Panc1 (cell line): Measurements from ENCODE around the gene CAPN15.

Source experiments
- POLR2AphosphoS5 ChIP-seq: IDR thresholded peaks from 2 replicates; pipeline ENCODE4 v1.6.1; 2012; ENCODE audit warnings: mild to moderate bottlenecking, low read depth, low read length, moderate library complexity
- TF ChIP-seq, protein P1 (sequence below): fragments of 450-650 bp; IDR thresholded peaks from 2 replicates; pipeline ENCODE4 v1.5.1; 2017; ENCODE audit warnings: mild to moderate bottlenecking

DNA sequence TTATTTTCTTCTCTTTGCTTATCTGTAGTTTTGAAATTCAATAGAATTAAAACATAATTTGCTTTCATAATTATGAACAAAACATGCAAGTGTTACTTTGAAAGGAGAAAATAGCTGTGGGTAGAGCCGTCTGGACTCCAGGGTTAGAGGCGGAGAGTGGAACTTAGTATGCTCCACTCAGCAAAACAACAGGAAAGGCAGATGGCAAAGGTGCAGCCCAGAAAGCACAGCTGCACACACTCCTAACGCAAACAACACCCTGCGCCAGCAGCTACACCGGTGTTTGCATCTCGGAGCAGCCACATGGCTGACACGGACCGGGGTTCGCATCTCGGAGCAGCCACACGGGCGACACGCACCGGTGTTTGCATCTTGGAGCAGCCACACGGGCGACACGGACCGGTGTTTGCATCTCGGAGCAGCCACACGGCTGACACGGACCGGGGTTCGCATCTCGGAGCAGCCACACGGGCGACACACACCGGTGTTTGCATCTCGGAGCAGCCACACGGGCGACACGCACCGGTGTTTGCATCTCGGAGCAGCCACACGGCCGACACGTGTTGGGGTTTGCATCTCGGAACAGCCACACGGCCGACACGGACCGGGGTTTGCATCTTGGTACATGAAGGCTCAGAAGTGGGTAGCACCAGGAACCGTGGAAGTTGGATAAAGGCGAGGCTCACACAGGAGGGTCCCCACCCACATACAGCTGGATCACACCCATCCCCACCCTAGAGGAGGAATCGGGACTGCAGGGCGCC is 12.2 kb upstream of the CAPN15 start:
- TF ChIP-seq POLR2AphosphoS5, result no peak
- TF ChIP-seq, protein P1, sequence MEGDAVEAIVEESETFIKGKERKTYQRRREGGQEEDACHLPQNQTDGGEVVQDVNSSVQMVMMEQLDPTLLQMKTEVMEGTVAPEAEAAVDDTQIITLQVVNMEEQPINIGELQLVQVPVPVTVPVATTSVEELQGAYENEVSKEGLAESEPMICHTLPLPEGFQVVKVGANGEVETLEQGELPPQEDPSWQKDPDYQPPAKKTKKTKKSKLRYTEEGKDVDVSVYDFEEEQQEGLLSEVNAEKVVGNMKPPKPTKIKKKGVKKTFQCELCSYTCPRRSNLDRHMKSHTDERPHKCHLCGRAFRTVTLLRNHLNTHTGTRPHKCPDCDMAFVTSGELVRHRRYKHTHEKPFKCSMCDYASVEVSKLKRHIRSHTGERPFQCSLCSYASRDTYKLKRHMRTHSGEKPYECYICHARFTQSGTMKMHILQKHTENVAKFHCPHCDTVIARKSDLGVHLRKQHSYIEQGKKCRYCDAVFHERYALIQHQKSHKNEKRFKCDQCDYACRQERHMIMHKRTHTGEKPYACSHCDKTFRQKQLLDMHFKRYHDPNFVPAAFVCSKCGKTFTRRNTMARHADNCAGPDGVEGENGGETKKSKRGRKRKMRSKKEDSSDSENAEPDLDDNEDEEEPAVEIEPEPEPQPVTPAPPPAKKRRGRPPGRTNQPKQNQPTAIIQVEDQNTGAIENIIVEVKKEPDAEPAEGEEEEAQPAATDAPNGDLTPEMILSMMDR, result no peak
